Neural cell (in vitro differentiated cells): Measurements from ENCODE around the gene KCTD17. TPM values are rescaled to one million over a fixed set of nuclear protein-coding genes. Genes with fewer than 3 reads are reported as not detected.

Experiments
- H2AFZ ChIP-seq: fragments of 200-600, 300-800 bp; sonication (generic), shearing (Covaris generic); 2 replicates; pipeline ENCODE4 v1.6.0; 2014; ENCODE audit warnings: low read depth, mild to moderate bottlenecking, antibody characterized with exemption, low read length, moderate library complexity
- H3F3A ChIP-seq: fragments of 200-600 bp; shearing (Covaris generic); 2 replicates; pipeline ENCODE4 v1.6.1; 2016; ENCODE audit warnings: mild to moderate bottlenecking, moderate library complexity, mixed read lengths, antibody characterized with exemption, low read length; ENCODE audit not compliant: insufficient read depth, poor library complexity, severe bottlenecking
- H3K27ac ChIP-seq: fragments of 200-600, 300-800 bp; sonication (generic), shearing (Covaris generic); 2 replicates; pipeline ENCODE4 v1.5.1; 2014; ENCODE audit warnings: mild to moderate bottlenecking, low read length, moderate library complexity
- H3K27me3 ChIP-seq: fragments of 300-800, 200-600 bp; sonication (generic), shearing (Covaris generic); 2 replicates; pipeline ENCODE4 v1.6.0; 2014; ENCODE audit warnings: mild to moderate bottlenecking, low read depth, low read length, moderate library complexity; ENCODE audit not compliant: insufficient read depth
- H3K36me3 ChIP-seq: fragments of 300-800, 200-600 bp; sonication (generic), shearing (Covaris generic); 2 replicates; pipeline ENCODE4 v1.5.1; 2014; ENCODE audit warnings: mild to moderate bottlenecking, antibody characterized with exemption, low read length, moderate library complexity; ENCODE audit not compliant: insufficient read depth
- H3K4me2 ChIP-seq: fragments of 300-800, 200-600 bp; sonication (generic), shearing (Covaris generic); 2 replicates; pipeline ENCODE4 v1.6.0; 2014; ENCODE audit warnings: mild to moderate bottlenecking, low read length
- H3K4me3 ChIP-seq: fragments of 300-800, 200-600 bp; sonication (generic), shearing (Covaris generic); 2 replicates; pipeline ENCODE4 v1.5.1; 2014; ENCODE audit warnings: mild to moderate bottlenecking, low read length, moderate library complexity
- H3K79me2 ChIP-seq: fragments of 200-600 bp; shearing (Covaris generic); replicated peaks from 2 replicates; pipeline ENCODE4 v1.6.0; 2014; ENCODE audit warnings: mild to moderate bottlenecking, low read length, moderate library complexity; ENCODE audit not compliant: insufficient read depth
- H3K9ac ChIP-seq: fragments of 300-800, 200-600 bp; sonication (generic), shearing (Covaris generic); 2 replicates; pipeline ENCODE4 v1.6.1; 2016; ENCODE audit warnings: mild to moderate bottlenecking, low read length, mixed read lengths
- H3K9me2 ChIP-seq: fragments of 200-600 bp; shearing (Covaris generic); 2 replicates; pipeline ENCODE4 v1.6.1; 2016; ENCODE audit warnings: mild to moderate bottlenecking, low read length, mixed read lengths; ENCODE audit not compliant: insufficient read depth
- H3K9me3 ChIP-seq: fragments of 200-600, 300-800 bp; sonication (generic), shearing (Covaris generic); 2 replicates; pipeline ENCODE4 v1.6.1; 2016; ENCODE audit warnings: mild to moderate bottlenecking, mixed run types, low read length, moderate library complexity, mixed read lengths
- H4K20me1 ChIP-seq: fragments of 200-600 bp; shearing (Covaris generic); 2 replicates; pipeline ENCODE4 v1.6.1; 2016; ENCODE audit warnings: mild to moderate bottlenecking, mixed run types; ENCODE audit not compliant: insufficient read depth
- EP300 ChIP-seq: fragments of 450-650 bp; conservative IDR thresholded peaks from 2 replicates; pipeline ENCODE4 v1.6.1; 2014; ENCODE audit warnings: antibody characterized with exemption, mild to moderate bottlenecking, moderate library complexity; ENCODE audit not compliant: poor library complexity, severe bottlenecking
- EZH2 ChIP-seq: fragments of 200-600, 300-800 bp; shearing (Covaris generic), sonication (generic); IDR thresholded peaks from 2 replicates; pipeline ENCODE4 v1.6.1; 2014; ENCODE audit warnings: antibody characterized with exemption, low read length, borderline replicate concordance, mild to moderate bottlenecking; ENCODE audit not compliant: insufficient read depth, poor library complexity, severe bottlenecking
- MXI1 ChIP-seq: fragments of 450-650 bp; conservative IDR thresholded peaks from 2 replicates; pipeline ENCODE4 v1.6.1; 2014; ENCODE audit warnings: antibody characterized with exemption, mild to moderate bottlenecking; ENCODE audit not compliant: poor library complexity, severe bottlenecking
- POLR2AphosphoS5 ChIP-seq: IDR thresholded peaks from 2 replicates; pipeline ENCODE4 v1.6.1; 2012
- RAD21 ChIP-seq: fragments of 450-650 bp; conservative IDR thresholded peaks from 2 replicates; pipeline ENCODE4 v1.6.1; 2014; ENCODE audit warnings: antibody characterized with exemption, mild to moderate bottlenecking, moderate library complexity
- SMC3 ChIP-seq: fragments of 450-650 bp; conservative IDR thresholded peaks from 2 replicates; pipeline ENCODE4 v1.6.1; 2014; ENCODE audit warnings: antibody characterized with exemption, mild to moderate bottlenecking, moderate library complexity; ENCODE audit not compliant: poor library complexity
- TAF1 ChIP-seq: IDR thresholded peaks from 2 replicates; pipeline ENCODE4 v1.6.1; 2012; ENCODE audit warnings: low read depth
- polyA plus RNA-seq: library from polyadenylated mRNA; depleted of rRNA; stranded (reverse); fragments of >200 nt; gene quantifications from 2 replicates; pipeline ENCODE4 v1.2.3, GENCODE V29; 2014
- TF ChIP-seq, protein P1 (sequence below): fragments of 450-650 bp; IDR thresholded peaks from 2 replicates; pipeline ENCODE4 v1.5.1; 2014; ENCODE audit warnings: antibody characterized with exemption, mild to moderate bottlenecking, moderate library complexity; ENCODE audit not compliant: poor library complexity, severe bottlenecking
- TF ChIP-seq, protein P2 (sequence below): IDR thresholded peaks from 2 replicates; pipeline ENCODE4 v1.6.1; 2012; ENCODE audit warnings: borderline replicate concordance

KCTD17 gene
- polyA plus RNA-seq, 1 donor from 2014 or later: 96.3 TPM

DNA sequence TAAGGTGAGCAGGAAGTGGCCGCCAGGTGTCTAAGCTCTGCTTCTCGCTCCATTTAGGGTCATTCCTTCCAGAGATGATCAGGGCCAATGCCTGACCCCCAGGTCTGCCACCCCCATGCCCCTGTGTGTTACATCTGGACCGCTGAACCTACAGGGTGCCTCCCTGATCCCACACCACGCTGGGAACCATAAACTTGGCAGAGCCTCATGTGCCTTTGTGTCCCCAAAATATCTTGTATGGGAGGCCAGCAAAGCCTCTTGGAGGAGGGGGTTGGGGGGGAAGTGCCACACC lies 36.0 kb upstream of the KCTD17 start:
- Histone ChIP-seq H3K79me2 (peaks cover 9% of the 10 kb centered on the region), H3K9me2 (no peaks in the 10 kb centered on the region), H2AFZ (no peak overlapping the region), H3K4me2 (no peak overlapping the region), H3K27ac (no peak overlapping the region), H4K20me1 (no peaks in the 10 kb centered on the region), H3K9ac (no peak overlapping the region), H3K4me3 (no peak overlapping the region), H3F3A (no peaks in the 10 kb centered on the region), H3K9me3 (no peaks in the 10 kb centered on the region), H3K36me3 (no peaks in the 10 kb centered on the region), H3K27me3 (no peaks in the 10 kb centered on the region)
- TF ChIP-seq, protein P1, sequence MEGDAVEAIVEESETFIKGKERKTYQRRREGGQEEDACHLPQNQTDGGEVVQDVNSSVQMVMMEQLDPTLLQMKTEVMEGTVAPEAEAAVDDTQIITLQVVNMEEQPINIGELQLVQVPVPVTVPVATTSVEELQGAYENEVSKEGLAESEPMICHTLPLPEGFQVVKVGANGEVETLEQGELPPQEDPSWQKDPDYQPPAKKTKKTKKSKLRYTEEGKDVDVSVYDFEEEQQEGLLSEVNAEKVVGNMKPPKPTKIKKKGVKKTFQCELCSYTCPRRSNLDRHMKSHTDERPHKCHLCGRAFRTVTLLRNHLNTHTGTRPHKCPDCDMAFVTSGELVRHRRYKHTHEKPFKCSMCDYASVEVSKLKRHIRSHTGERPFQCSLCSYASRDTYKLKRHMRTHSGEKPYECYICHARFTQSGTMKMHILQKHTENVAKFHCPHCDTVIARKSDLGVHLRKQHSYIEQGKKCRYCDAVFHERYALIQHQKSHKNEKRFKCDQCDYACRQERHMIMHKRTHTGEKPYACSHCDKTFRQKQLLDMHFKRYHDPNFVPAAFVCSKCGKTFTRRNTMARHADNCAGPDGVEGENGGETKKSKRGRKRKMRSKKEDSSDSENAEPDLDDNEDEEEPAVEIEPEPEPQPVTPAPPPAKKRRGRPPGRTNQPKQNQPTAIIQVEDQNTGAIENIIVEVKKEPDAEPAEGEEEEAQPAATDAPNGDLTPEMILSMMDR: no peak
- TF ChIP-seq, protein P2, sequence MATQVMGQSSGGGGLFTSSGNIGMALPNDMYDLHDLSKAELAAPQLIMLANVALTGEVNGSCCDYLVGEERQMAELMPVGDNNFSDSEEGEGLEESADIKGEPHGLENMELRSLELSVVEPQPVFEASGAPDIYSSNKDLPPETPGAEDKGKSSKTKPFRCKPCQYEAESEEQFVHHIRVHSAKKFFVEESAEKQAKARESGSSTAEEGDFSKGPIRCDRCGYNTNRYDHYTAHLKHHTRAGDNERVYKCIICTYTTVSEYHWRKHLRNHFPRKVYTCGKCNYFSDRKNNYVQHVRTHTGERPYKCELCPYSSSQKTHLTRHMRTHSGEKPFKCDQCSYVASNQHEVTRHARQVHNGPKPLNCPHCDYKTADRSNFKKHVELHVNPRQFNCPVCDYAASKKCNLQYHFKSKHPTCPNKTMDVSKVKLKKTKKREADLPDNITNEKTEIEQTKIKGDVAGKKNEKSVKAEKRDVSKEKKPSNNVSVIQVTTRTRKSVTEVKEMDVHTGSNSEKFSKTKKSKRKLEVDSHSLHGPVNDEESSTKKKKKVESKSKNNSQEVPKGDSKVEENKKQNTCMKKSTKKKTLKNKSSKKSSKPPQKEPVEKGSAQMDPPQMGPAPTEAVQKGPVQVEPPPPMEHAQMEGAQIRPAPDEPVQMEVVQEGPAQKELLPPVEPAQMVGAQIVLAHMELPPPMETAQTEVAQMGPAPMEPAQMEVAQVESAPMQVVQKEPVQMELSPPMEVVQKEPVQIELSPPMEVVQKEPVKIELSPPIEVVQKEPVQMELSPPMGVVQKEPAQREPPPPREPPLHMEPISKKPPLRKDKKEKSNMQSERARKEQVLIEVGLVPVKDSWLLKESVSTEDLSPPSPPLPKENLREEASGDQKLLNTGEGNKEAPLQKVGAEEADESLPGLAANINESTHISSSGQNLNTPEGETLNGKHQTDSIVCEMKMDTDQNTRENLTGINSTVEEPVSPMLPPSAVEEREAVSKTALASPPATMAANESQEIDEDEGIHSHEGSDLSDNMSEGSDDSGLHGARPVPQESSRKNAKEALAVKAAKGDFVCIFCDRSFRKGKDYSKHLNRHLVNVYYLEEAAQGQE: no peak
- TF ChIP-seq SMC3 (no peak), EP300 (no peak)

DNA sequence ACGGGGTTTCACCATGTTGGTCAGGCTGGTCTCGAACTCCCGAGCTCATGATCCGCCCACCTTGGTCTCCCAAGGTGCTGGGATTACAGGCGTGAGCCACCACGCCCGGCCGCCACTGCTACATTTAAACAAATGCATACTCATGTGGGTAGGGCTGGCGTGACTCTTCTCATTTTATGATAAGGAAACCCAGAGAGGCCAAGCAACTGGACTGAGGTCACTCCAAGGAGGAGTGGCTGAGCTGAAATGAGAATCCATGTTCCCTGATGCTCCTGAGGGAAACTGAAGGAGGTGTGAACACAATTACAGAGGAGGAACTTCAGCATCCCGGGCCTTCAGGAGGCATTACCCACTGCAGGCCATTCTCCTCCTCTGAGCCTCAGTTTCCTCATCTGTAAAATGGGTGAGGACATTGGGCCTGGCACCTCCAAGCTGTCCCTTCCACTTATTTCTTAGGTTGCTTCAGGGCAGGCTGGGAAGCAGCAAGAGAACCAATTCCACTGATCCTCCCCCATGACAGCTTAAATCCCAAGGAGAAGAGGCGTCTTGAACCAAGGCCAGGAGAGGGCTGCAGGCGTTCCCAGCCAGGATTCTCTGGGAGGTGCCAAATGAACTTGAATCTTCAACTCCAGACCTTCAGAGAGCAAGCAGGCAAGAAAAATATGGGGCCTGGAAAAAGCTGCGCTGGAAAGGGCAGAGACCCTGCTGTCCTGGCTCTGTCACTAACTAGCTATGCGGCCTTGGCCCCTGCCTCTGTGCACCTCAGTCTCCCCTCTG lies 35.2 kb upstream of the KCTD17 start:
- H3K79me2 ChIP-seq: peaks cover 10% of the 10 kb centered on the region
- TF ChIP-seq SMC3 (no peak), RAD21 (no peak), EZH2 (no peak), POLR2AphosphoS5 (no peak), TAF1 (no peak), EP300 (no peak), MXI1 (no peak)
- TF ChIP-seq, protein P1: no peak
- TF ChIP-seq, protein P2: no peak
- no peak overlapping the region for H3K4me2 ChIP-seq
- H3K27me3 ChIP-seq: no peaks in the 10 kb centered on the region
- H3K9me3 ChIP-seq: no peaks in the 10 kb centered on the region
- no peak overlapping the region for H3K4me3 ChIP-seq
- no peaks in the 10 kb centered on the region for H4K20me1 ChIP-seq
- no peaks in the 10 kb centered on the region for H3K9me2 ChIP-seq
- H3F3A ChIP-seq: no peaks in the 10 kb centered on the region
- H3K36me3 ChIP-seq: no peaks in the 10 kb centered on the region
- no peak overlapping the region for H2AFZ ChIP-seq
- H3K27ac ChIP-seq: no peak overlapping the region
- H3K9ac ChIP-seq: no peak overlapping the region
